Measurements from ENCODE around the gene SHB.

SHB gene

DNA sequence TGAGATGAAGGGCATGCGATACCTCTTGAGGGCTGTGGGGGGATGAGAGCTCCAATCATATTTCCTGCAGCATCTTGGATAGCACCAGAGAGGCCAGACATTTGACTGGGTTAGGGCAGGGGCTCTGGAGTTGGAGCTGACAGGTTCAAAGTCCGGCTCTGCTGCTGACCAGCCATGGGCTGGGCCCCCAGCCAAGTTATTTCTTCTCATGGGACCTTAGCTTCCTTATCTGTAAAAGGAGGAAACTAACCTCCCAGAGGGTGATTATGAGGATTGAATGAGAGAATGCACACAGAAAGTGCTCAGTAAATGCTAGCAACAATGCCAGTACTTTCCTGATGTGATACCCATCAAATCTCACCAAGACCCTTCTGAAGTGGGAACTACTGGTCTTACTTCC, 99.9 kb downstream of the SHB start:
- Histone ChIP-seq H3K79me2 (ENCODE audit: insufficient read depth, low read length) (no peaks in the 10 kb centered on the region), H3K9me3 (ENCODE audit: insufficient read depth, low read length) (no peaks in the 10 kb centered on the region), H2AFZ (ENCODE audit: low read depth, low read length, severe bottlenecking) (no peak overlapping the region), H3K27me3 (ENCODE audit: low read length) (no peaks in the 10 kb centered on the region), H3K9me2 (replicated peaks; ENCODE audit: insufficient read depth, low read length) (no peaks in the 10 kb centered on the region), H4K20me1 (ENCODE audit: low read depth, low read length) (no peaks in the 10 kb centered on the region), H3K4me2 (ENCODE audit: low read depth, low read length, poor library complexity, severe bottlenecking) (no peak overlapping the region), H3K36me3 (ENCODE audit: low read length) (no peaks in the 10 kb centered on the region), H3F3A (ENCODE audit: insufficient read depth) (no peaks in the 10 kb centered on the region), H3K27ac (ENCODE audit: low read depth, low read length) (no peak overlapping the region), H3K9ac (ENCODE audit: low read length) (no peak overlapping the region), H3K4me3 (ENCODE audit: insufficient read depth, low read length, poor library complexity, severe bottlenecking) (no peak overlapping the region)
- TF ChIP-seq EZH2phosphoT487 (conservative IDR thresholded peaks at IDR 0.05; ENCODE audit: low read length) (no peak), CTCF (IDR thresholded peaks at IDR 0.05; ENCODE audit: insufficient read depth, low read length, poor library complexity, severe bottlenecking) (no peak)

DNA sequence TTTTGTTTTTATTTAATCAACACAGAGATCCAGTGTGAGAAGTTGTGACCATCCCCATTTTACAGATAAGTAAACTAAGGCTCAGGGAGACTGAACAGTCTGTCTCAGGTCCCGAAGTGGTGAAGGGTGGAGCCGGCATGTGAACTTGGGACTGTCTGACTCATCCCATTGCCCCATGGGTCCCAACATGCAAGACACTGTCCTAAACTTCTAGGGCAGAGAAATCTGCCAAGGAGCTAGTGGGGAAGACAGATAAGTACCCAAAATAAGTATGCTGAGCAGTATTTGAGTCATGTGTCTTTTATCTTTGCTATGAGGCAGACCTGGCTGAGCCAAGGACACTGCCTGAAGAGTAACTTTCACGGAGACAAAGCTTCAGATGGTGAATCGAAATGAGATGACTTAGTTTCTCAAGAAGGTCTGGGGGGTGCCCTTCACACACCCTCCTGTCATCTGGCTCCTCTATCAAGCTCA, 100.8 kb downstream of the SHB start:
- no peaks in the 10 kb centered on the region for H3K27me3 ChIP-seq (ENCODE audit: low read length)
- TF ChIP-seq CTCF (IDR thresholded peaks at IDR 0.05; ENCODE audit: insufficient read depth, low read length, poor library complexity, severe bottlenecking) (no peak), EZH2phosphoT487 (conservative IDR thresholded peaks at IDR 0.05; ENCODE audit: low read length) (no peak)
- no peak overlapping the region for H3K4me2 ChIP-seq (ENCODE audit: low read depth, low read length, poor library complexity, severe bottlenecking)
- no peaks in the 10 kb centered on the region for H3F3A ChIP-seq (ENCODE audit: insufficient read depth)
- H2AFZ ChIP-seq (ENCODE audit: low read depth, low read length, severe bottlenecking), result no peak overlapping the region
- H3K79me2 ChIP-seq (ENCODE audit: insufficient read depth, low read length), result no peaks in the 10 kb centered on the region
- no peak overlapping the region for H3K9ac ChIP-seq (ENCODE audit: low read length)
- H3K9me3 ChIP-seq (ENCODE audit: insufficient read depth, low read length), result no peaks in the 10 kb centered on the region
- H3K36me3 ChIP-seq (ENCODE audit: low read length), result no peaks in the 10 kb centered on the region
- no peak overlapping the region for H3K4me3 ChIP-seq (ENCODE audit: insufficient read depth, low read length, poor library complexity, severe bottlenecking)
- no peak overlapping the region for H3K27ac ChIP-seq (ENCODE audit: low read depth, low read length)
- H3K9me2 ChIP-seq (replicated peaks; ENCODE audit: insufficient read depth, low read length), result no peaks in the 10 kb centered on the region
- no peaks in the 10 kb centered on the region for H4K20me1 ChIP-seq (ENCODE audit: low read depth, low read length)

- no peaks in the 10 kb centered on the region for H3K9me2 ChIP-seq (replicated peaks; ENCODE audit: insufficient read depth, low read length)
- no peaks in the 10 kb centered on the region for H3K9me3 ChIP-seq (ENCODE audit: insufficient read depth, low read length)
- no peak for TF ChIP-seq CTCF (IDR thresholded peaks at IDR 0.05; ENCODE audit: insufficient read depth, low read length, poor library complexity, severe bottlenecking)
- TF ChIP-seq EZH2phosphoT487 (conservative IDR thresholded peaks at IDR 0.05; ENCODE audit: low read length), result no peak
- no peaks in the 10 kb centered on the region for H3K36me3 ChIP-seq (ENCODE audit: low read length)
- H3K9ac ChIP-seq (ENCODE audit: low read length), result no peak overlapping the region
- no peak overlapping the region for H3K27ac ChIP-seq (ENCODE audit: low read depth, low read length)
- no peaks in the 10 kb centered on the region for H3K79me2 ChIP-seq (ENCODE audit: insufficient read depth, low read length)
- no peaks in the 10 kb centered on the region for H3K27me3 ChIP-seq (ENCODE audit: low read length)
- no peak overlapping the region for H3K4me3 ChIP-seq (ENCODE audit: insufficient read depth, low read length, poor library complexity, severe bottlenecking)
- H3K4me2 ChIP-seq (ENCODE audit: low read depth, low read length, poor library complexity, severe bottlenecking), result no peak overlapping the region
- H2AFZ ChIP-seq (ENCODE audit: low read depth, low read length, severe bottlenecking), result no peak overlapping the region
- H4K20me1 ChIP-seq (ENCODE audit: low read depth, low read length), result no peaks in the 10 kb centered on the region
- no peaks in the 10 kb centered on the region for H3F3A ChIP-seq (ENCODE audit: insufficient read depth)
These were observed 101.3 kb downstream of the SHB start for GRCh38 chr9:37967761-37968080.
